DND-41 (cell line): ENCODE measurements around the gene NFKB2.
A peak's percentile ranks its signal among the peaks of the same experiment; 100 is the strongest.

Source experiments
- ATAC-seq: fragments of 200-7000 bp; cut with Tn5 transposase; 3 replicates; pipeline ENCODE4 v1.9.1; 2021; ENCODE audit warnings: low read depth; ENCODE audit not compliant: insufficient read depth
- DNase-seq: peaks from one replicate; pipeline ENCODE4 v3.0.0-alpha.2; 2020
- H2AFZ ChIP-seq: 2 replicates; pipeline ENCODE4 v1.6.0; 2012; ENCODE audit warnings: low read depth, low read length
- H3K27ac ChIP-seq: 2 replicates; pipeline ENCODE4 v1.5.1; 2012; ENCODE audit warnings: low read length, inconsistent platforms
- H3K27me3 ChIP-seq: fragments of 200-600 bp; sonication (generic); 2 replicates; pipeline ENCODE4 v1.6.0; 2012; ENCODE audit warnings: low read length, mild to moderate bottlenecking, inconsistent platforms; ENCODE audit not compliant: insufficient read depth, poor library complexity
- H3K36me3 ChIP-seq: 2 replicates; pipeline ENCODE4 v1.5.1; 2012; ENCODE audit warnings: low read length, inconsistent platforms; ENCODE audit not compliant: insufficient read depth
- H3K4me1 ChIP-seq: 2 replicates; pipeline ENCODE4 v1.5.1; 2012; ENCODE audit warnings: mild to moderate bottlenecking, low read length; ENCODE audit not compliant: insufficient read depth
- H3K4me2 ChIP-seq: 2 replicates; pipeline ENCODE4 v1.6.0; 2012; ENCODE audit warnings: mild to moderate bottlenecking, moderate library complexity, low read length, inconsistent platforms; ENCODE audit not compliant: insufficient read depth
- H3K4me3 ChIP-seq, 2 experiments: fragments of 200-600 bp in 1 of 2; shearing (Covaris generic) in 1 of 2; 2 replicates each; pipeline ENCODE4 v1.5.1; 2012 to 2016; ENCODE audit warnings: inconsistent platforms in 2 of 2, low read length in 2 of 2, mild to moderate bottlenecking in 2 of 2, low read depth in 1 of 2, moderate library complexity in 1 of 2
- H3K79me2 ChIP-seq: 2 replicates; pipeline ENCODE4 v1.6.0; 2012; ENCODE audit warnings: low read length, inconsistent platforms; ENCODE audit not compliant: insufficient read depth
- H3K9ac ChIP-seq: 2 replicates; pipeline ENCODE4 v1.6.0; 2012; ENCODE audit warnings: low read depth, mild to moderate bottlenecking, inconsistent platforms, low read length, moderate library complexity
- H3K9me3 ChIP-seq: 2 replicates; pipeline ENCODE4 v1.5.1; 2012; ENCODE audit warnings: low read length, moderate library complexity, mild to moderate bottlenecking, inconsistent platforms; ENCODE audit not compliant: insufficient read depth, severe bottlenecking
- H4K20me1 ChIP-seq: 2 replicates; pipeline ENCODE4 v1.6.0; 2012; ENCODE audit warnings: low read length; ENCODE audit not compliant: insufficient read depth
- EZH2 ChIP-seq: IDR thresholded peaks from 3 replicates; pipeline ENCODE4 v1.6.1; 2012; ENCODE audit warnings: borderline replicate concordance, low read depth, mild to moderate bottlenecking, moderate library complexity, low read length, inconsistent platforms; ENCODE audit not compliant: severe bottlenecking
- TF ChIP-seq, protein P1 (sequence below): IDR thresholded peaks from 2 replicates; pipeline ENCODE4 v1.5.1; 2012; ENCODE audit warnings: borderline replicate concordance, low read length, moderate library complexity, mild to moderate bottlenecking; ENCODE audit not compliant: poor library complexity, severe bottlenecking; ENCODE audit errors: extremely low read depth

The NFKB2 gene

DNA sequence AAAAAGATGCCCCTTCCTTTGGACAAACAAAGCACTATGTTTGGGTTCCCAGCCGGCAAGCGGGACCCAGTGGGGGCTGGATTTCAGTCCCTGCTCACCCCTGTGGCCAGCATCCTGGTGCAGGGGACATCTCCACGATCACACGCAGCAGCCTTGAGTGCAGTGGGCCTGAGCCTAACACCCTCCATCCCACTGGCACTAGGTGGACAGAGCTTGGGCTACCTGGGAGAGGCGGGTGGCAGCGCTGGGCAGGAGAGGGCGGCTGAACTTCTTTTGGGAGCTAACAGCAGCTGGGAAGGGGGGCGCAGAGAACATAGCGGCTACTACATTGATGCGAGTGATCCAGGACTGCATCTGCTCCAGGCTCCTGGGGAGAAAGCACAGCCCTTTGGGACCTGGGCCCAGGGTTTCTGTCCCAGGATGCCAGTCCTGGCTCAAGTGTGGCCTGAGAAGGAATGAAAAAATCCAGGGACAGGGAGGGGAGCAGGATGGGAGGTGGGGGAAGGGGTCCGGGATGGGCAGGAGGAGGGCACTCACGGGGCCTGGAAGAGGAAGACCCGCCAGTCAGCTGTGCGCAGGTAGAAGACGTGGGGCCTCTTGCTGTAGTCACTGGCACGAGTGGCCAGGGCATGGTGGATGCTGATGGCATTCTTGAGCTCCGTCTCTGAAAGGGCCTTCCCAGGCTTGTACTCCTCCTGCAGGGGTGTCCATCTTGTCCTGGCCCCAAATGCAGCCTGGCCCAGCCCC lies 9.0 kb downstream of the NFKB2 start:
- Histone ChIP-seq H2AFZ (no peak overlapping the region), H3K79me2 (no peaks in the 10 kb centered on the region), H3K9me3 (no peaks in the 10 kb centered on the region), H3K27me3 (peaks cover 18% of the 10 kb centered on the region), H3K27ac (no peak overlapping the region), H3K9ac (no peak overlapping the region), H3K4me2 (no peak overlapping the region), H3K4me1 (peaks cover 16% of the 10 kb centered on the region), H4K20me1 (peaks cover under 1% of the 10 kb centered on the region; the same call in 1 of the 2 replicates), H3K4me3 (no peak overlapping the region), H3K36me3 (no peaks in the 10 kb centered on the region)
- no peak for TF ChIP-seq EZH2
- TF ChIP-seq, protein P1, sequence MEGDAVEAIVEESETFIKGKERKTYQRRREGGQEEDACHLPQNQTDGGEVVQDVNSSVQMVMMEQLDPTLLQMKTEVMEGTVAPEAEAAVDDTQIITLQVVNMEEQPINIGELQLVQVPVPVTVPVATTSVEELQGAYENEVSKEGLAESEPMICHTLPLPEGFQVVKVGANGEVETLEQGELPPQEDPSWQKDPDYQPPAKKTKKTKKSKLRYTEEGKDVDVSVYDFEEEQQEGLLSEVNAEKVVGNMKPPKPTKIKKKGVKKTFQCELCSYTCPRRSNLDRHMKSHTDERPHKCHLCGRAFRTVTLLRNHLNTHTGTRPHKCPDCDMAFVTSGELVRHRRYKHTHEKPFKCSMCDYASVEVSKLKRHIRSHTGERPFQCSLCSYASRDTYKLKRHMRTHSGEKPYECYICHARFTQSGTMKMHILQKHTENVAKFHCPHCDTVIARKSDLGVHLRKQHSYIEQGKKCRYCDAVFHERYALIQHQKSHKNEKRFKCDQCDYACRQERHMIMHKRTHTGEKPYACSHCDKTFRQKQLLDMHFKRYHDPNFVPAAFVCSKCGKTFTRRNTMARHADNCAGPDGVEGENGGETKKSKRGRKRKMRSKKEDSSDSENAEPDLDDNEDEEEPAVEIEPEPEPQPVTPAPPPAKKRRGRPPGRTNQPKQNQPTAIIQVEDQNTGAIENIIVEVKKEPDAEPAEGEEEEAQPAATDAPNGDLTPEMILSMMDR = no peak
- ATAC-seq (no peak), DNase-seq (no peak)

DNA sequence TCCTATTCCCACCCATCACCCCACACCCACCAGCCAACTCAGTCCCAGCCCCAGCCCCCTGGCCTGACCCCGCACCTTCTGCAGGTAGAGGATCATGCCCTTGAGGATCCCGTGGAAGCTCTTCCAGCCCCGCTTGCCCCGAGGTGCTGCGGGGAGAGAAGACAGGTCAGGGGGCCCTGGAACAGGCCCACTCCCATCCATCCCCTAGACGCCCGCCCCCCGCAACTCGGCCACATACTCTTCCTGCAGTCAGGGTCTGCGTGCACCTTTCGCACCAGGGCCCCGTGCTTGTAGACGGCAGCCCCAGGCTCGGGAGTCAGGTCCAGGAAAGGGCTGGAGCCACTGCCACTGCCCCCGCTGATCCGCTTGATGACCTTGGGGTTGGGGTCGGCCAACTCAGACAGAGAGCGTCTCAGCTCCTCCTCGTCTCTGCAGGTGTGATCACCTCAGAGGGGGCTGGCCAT lies 9.6 kb downstream of the NFKB2 start:
- ATAC-seq = no peak
- Histone ChIP-seq H3K27ac (no peak overlapping the region), H3K9me3 (no peaks in the 10 kb centered on the region), H3K27me3 (peaks cover 24% of the 10 kb centered on the region), H3K79me2 (no peaks in the 10 kb centered on the region), H4K20me1 (peaks cover 6% of the 10 kb centered on the region; the same call in 1 of the 2 replicates), H3K9ac (no peak overlapping the region), H2AFZ (no peak overlapping the region), H3K4me1 (peaks cover 13% of the 10 kb centered on the region), H3K36me3 (no peaks in the 10 kb centered on the region), H3K4me2 (no peak overlapping the region), H3K4me3 (no peak overlapping the region)
- TF ChIP-seq, protein P1 = no peak
- no peak for TF ChIP-seq EZH2
- no peak for DNase-seq

DNA sequence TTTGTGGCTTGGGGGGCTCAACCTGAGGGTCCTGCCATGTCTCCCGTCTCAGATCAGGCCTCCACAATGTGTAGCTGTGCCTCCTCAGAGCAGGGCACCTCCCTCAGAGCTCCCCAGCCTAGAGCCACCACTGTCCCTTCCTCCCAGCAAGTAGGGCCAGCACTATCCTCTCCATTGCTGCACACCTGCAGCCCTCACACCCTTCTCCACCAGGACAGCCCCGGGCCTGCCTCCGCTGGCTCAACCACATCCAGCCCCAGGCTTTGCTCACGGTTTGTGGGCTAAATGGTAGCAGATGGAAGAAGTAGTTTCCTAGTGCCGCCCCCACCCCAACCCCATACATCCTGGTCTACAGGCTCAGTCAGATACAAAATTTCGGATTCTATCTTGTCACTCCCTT lies 10.1 kb downstream of the NFKB2 start:
- ATAC-seq = 0 out of 3 replicates have a peak, but pooled peaks have one; percentile 37
- Histone ChIP-seq H3K4me2 (no peak overlapping the region), H4K20me1 (peaks cover 6% of the 10 kb centered on the region; the same call in 1 of the 2 replicates), H3K36me3 (no peaks in the 10 kb centered on the region), H2AFZ (no peak overlapping the region), H3K9me3 (no peaks in the 10 kb centered on the region), H3K4me3 (no peak overlapping the region), H3K79me2 (no peaks in the 10 kb centered on the region), H3K4me1 (peaks cover 10% of the 10 kb centered on the region), H3K27me3 (peaks cover 28% of the 10 kb centered on the region), H3K9ac (no peak overlapping the region), H3K27ac (no peak overlapping the region)
- DNase-seq = peak; percentile 38
- no peak for TF ChIP-seq EZH2
- TF ChIP-seq, protein P1 = no peak
